G401.6 (cell line): ENCODE measurements around the gene FOSB.

Experiments
- FAIRE-seq: peaks from 2 replicates; lab custom pipeline; 2012; peaks lifted over from hg19 to GRCh38; lab: Jason Lieb, UNC

The FOSB gene

GRCh38 chr19:45485305-45486077, 17.7 kb downstream of the FOSB start:
- peak; percentile 90 for FAIRE-seq

GRCh38 chr19:45488708-45489107, 20.9 kb downstream of the FOSB start:
- no peak for FAIRE-seq

DNA sequence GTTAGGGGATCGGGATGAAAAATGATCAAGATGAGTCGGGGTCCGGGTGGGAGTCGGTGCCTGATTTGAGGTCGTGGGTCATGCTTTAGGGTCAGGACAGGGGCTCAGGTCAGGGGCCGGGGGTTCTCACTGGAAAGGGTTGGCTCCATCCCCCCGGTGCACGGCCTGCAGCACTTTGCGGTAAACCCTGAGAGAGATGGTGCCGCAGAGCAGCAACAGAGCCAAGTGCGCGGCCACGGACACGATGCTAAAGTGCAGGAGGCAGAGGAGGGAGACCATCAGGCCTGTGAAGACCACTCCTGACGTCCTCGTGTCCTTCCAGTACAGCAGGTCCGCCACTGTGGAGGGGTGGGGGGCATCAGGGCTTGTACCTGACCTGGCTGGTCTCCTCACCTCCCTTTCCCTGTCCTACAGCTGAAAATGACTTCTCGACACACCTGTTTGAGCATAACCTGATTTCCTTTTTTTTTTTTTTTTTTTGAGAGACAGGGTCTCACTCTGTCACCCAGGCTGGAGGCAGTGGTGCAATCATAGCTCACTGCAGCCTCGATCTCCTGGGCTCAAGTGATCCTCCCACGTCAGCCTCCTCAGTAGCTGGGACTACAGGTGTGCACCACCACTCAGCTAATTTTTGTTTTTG, 21.5 kb downstream of the FOSB start:
- no peak for FAIRE-seq

- FAIRE-seq = no peak
These were observed 24.4 kb downstream of the FOSB start for GRCh38 chr19:45492137-45492626.

DNA sequence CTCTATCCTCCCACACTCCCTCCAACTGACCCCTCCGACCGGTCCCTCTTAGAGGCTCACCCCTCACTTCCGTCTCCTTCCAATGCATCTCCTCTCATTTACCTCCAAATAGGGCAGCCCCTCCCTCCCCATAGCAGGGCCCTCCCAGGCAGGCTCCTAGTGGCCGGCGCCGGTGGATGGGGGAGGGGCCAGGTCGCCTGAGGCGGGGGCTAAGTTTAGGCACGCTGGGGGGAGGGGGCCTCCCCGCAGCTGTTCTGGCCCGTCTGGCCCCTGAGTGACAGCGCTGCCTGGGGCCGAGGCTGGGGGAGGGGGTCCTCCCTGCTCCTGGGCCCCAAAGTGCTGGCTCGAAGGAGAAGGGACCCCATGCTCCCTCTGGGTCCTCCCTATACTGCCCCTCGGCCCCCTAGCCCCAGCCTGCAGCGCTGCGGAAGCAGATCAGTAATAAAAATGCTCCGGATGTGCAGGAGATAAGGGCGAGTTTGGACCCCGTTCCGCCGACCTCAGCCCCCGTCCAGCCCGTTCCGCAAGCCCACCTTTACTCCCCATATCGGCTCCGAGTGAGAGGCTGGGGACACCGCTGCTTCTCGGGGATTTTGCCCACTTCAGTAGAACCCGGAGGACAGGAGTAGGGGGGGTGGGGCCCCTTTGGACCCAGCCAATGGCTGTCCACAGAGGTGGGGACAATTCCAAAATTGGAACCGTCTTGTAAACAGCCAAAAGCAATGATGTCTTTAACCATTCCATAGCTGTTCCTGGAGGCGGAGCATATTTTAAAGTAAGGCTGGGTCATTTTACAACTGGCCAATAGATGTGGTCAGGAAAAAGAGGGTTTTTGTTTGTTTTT, 25.1 kb downstream of the FOSB start:
- FAIRE-seq = peak; percentile 99

GRCh38 chr19:45494261-45494916, 26.6 kb downstream of the FOSB start:
- no peak for FAIRE-seq

DNA sequence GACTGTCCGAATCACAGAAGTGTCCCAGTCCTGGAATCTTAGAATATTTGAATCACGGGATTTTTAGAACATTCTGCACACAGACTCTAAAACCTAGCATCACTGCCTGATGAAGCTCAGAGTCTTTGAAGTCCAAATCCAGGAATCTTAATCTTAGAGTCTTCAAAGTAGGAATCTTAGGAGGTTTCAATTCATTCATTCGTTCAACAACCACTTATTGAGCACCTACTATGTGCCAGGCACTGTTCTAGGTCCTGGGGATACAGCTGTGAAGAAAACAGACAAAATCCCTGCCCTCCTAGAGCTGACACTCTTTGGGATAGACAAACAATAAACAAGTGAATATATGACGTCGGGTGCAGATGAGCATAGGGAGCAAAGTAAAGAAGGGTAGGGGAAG, 27.4 kb downstream of the FOSB start:
- no peak for FAIRE-seq

DNA sequence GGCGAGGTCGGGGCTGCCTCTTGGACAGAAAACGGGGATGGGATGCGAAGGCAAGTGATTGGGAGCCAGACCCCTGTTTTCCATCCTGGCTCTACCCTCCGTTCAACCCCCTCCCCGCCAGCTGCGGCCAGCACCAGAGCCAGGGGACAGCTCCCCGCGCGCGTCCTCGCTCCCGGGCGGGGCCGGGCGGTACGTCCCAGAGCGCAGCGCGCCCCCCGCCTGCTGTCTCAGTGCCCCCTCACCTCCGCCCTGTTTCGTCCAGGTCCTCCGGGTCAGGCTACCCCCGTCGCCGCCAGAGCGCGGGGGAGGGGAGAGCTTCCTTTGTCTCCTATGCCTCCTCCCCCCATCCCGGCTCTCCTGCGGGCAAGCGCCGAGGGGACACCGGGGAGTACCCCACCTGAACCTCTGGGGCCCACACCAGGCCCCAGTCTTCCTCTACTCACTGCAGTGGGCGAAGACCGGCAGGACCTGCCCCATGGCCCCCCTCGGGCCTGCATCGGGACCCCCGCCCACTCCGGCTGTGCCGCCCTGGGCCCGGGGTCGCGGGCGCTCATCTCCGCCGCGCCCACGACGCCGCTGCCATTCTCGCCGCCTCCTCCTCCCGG, 28.7 kb downstream of the FOSB start:
- FAIRE-seq = no peak

DNA sequence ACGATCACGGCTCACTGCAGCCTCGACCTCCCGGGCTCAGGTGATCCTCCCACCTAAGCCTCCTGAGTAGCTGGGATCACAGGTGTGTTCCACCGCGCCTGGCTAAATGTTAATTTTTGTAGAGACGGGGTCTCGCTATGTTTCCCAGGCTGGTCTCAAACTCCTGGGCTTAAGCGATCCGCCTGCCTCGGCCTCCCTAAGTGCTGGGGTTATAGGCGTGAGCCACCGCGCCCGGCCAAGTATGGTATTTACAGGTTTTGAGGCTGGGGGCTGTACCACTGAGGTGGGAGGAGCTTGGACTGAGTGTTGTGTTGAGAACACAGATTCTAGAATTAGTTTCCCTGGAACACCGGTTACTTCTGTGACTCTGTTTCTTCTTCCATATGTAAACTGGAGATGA, 30.0 kb downstream of the FOSB start:
- FAIRE-seq = no peak

DNA sequence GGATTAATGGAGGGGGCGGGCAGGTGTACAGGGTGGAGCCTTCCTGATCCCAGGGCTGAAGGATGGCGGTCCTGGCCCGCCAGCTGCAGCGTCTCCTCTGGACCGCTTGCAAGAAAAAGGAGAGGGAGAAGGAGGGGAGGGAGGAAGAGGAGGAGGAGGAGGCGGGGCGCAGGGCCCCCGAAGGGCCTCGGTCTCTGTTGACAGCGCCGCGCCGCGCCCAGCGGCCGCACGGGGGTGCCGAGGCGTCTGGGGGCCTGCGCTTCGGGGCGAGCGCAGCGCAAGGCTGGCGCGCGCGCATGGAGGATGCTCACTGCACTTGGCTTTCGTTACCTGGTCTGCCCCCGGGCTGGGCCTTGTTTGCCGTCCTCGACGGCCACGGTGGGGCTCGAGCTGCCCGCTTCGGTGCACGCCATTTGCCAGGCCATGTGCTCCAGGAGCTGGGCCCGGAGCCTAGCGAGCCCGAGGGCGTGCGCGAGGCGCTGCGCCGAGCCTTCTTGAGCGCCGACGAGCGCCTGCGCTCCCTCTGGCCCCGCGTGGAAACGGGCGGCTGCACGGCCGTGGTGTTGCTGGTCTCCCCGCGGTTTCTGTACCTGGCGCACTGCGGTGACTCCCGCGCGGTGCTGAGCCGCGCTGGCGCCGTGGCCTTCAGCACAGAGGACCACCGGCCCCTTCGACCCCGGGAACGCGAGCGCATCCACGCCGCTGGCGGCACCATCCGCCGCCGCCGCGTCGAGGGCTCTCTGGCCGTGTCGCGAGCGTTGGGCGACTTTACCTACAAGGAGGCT, 30.8 kb downstream of the FOSB start, which contains the start of gene PPM1N:
TSS of gene PPM1N (plus strand) at position 33 of the 785 bp plus-strand sequence. CDS start at position 63, 30 bp downstream.
- no peak for FAIRE-seq

DNA sequence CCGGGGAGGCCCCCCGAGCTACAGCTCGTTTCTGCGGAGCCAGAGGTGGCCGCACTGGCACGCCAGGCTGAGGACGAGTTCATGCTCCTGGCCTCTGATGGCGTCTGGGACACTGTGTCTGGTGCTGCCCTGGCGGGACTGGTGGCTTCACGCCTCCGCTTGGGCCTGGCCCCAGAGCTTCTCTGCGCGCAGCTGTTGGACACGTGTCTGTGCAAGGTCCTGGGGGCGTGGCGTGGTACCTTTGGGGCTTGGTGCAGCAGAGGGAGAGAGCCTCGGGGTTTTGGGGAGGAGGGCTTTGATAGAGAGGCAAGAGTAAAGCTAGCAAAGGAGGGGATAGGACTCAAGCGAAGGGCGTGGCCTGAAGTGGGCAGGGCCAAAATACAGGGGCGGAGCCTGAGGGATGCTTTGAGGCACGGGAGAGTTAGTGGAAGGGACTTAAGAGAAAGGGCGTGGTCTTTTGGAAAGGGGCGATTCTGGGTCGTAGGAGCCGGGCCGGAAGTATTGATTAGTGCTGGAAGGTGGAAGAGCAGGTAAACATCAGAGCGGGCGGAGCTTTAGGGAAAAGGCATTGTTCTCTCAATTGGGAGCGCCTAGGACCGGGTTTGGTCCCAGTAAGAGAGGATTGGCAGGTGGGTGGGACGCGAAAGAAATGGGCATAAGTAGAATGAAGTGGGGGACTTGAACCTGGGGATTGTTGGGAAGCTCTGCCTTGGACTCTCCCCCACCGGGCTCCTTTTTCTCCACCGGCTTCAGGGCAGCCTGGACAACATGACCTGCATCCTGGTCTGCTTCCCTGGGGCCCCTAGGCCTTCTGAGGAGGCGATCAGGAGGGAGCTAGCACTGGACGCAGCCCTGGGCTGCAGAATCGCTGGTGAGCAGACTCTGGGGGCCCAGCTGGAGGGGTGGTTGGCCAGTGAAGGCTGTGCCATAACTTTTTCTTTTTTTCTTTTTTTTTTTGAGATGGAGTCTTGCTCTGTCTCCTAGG, 31.7 kb downstream of the FOSB start:
- no peak for FAIRE-seq

DNA sequence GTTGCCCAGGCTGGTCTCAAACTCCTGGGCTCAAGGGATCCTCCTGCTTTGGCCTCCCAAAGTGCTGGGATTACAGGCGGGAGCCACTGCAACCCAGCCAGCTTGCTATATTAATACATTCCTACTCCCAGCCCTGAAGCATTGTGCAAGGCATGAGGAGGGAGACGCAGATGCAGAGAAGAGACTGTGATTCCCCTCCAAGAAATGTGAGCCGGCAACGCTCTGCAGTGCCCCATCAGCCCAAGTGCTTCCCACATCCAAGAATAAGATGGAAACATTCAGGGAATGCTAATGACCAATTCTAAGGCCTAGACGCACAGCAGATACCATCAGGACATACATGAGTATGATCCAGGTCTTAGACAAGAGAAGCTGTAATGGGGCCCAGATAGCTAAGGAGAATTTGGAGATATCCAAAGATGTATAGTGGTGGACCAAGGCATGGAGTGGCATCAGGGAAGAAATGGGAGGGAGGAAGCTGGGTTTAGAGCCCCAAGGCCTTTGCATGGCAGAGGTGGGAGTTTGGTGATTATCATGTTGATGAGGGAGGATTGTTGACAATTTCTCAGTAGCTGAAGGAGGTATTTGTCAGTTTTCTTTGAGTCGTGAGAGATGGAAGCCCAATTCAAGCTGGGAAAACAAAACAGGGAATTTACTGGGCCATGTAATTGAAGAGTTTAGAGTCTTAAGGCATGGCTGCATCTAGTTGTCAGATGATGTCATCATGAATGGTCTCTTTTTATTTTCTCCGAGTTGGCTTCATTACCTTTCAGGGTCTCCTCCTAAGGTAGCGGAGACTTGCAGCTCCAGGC, 33.3 kb downstream of the FOSB start:
- no peak for FAIRE-seq

DNA sequence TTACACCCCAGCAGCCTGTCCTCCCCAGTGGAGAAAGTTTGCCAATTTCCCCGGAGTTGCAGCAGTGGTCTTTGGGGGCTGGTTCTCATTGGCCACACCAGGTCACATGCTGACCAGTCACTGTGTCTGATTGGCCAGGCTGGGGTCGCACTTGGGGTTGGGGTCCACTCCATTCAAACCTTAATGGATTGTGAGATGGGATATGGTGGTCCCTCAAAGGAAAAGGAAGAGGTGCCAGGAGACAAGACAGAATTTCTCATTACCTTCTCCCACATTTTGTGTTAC, 33.9 kb downstream of the FOSB start:
- no peak for FAIRE-seq

DNA sequence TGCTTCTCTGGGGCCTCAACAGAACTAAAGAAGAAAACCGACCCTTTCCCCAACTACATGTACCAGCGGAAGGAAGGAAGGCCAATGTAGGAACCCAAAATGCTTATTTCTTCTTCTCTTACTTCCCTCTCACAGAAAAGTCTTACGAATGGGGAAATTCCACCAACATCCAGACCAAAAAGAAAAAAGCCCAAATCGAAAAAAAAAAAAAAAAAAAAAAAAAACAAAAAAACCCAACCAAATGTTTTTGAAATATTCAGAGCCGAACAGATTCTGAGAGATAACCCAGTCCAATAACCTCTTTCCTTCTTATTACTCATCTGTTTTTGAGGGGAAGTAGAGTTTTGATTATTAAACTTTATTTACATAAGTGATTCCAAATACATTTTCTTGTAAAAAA, 34.3 kb downstream of the FOSB start:
- peak; percentile 41 for FAIRE-seq

DNA sequence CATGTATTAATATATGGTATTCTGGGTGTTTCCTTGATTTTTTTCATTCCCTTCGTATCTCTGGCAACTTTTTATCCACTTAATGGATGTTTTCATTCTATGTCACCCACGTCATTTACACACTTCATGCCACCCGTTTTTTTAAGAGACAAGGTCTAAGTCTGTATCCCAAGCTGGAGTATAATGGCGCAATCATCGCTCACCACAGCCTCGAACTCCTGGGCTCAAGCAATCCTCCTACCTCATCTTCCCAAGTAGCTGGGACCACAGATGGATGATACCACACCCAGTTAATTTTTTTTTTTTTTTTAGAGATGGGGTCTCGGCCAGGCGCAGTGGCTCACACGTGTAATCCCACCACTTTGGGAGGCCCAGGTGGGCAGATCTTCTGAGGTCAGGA, 36.1 kb downstream of the FOSB start:
- no peak for FAIRE-seq

- no peak for FAIRE-seq
These were observed 37.6 kb downstream of the FOSB start for GRCh38 chr19:45505151-45505995.

GRCh38 chr19:45505996-45506245, 38.1 kb downstream of the FOSB start:
- FAIRE-seq = no peak

DNA sequence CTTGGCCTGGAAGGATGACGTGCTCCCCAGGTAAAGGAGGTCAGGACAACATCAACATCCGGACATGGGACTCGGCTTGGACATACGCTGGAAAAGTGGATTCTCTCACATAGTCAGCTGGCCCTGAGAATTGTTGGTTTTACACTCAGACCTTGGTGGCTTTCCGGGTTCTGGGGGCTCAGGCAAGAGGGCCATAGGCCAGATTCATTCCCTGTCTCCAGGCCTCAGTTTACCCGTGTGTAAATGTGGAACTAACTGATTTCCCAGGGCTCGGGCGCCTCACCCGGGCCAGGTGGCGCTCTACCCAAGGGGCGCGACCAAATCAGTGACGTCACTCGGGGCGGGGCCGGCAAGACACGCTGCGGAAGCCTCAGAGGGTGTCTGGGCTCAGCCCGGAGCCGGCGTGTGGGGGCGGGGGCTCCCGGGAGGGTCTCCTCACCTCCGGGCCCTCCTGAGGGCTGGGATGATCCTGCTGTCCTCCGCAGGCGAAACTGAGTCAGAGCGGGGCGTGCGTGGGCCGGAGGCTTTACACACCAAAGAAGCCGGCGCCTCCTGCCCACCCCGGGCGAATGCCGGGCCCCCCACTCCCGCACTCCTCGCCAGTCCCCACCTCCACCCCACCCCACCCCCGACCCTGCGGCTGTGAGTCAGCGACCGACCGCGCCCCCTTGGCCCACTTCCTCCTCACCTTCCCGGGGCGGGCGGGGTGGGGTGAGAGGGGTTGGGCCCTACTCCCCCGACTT, 38.6 kb downstream of the FOSB start:
- no peak for FAIRE-seq
